ENCODE data around the gene RUNX1.

DNA sequence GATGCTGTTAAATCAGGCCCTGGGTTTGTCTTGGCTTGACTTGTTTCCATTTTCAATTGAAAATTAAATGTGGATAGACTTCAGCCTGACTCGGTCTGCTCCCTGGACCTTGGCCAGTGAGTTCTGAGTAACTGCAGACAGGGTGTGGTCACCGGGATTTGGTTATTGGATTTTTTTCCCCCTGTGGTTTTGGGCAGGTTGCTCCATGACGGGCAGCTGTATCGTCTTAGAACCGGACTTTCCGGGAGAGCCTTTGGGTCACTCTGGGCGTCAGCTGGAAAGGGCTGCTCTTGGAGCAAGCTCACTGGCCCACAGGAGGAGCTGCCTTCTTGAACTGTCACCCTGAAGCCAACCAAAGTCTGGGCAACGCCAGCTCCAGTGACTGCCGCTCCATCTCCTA, 305.3 kb downstream of the RUNX1 start:
- TF ChIP-seq POLR2A (IDR thresholded peaks at IDR 0.05; ENCODE audit: low read length), result no peak
- no peak for TF ChIP-seq GATA1 (IDR thresholded peaks at IDR 0.05; ENCODE audit: low read depth, low read length)

Data from erythroblast (primary cell).